Thyroid gland (tissue), 4 donors: ENCODE measurements around the gene OXNAD1.

Source experiments
- CTCF ChIP-seq, 6 experiments: fragments of 200-600 bp in 3 of 6; fragments of 450-650 bp in 3 of 6; sonication (generic) in 3 of 6; IDR thresholded peaks; one replicate each; pipeline ENCODE4 v1.5.1; 2016 to 2019; ENCODE audit warnings: antibody characterized with exemption in 6 of 6, mild to moderate bottlenecking in 2 of 6, inconsistent platforms in 1 of 6, moderate library complexity in 1 of 6
- POLR2A ChIP-seq, 2 donors: fragments of 450-650 bp; IDR thresholded peaks; one replicate each; pipeline ENCODE4 v1.6.1; 2017; ENCODE audit warnings: antibody characterized with exemption in 2 of 2, mild to moderate bottlenecking in 2 of 2, moderate library complexity in 1 of 2

DNA sequence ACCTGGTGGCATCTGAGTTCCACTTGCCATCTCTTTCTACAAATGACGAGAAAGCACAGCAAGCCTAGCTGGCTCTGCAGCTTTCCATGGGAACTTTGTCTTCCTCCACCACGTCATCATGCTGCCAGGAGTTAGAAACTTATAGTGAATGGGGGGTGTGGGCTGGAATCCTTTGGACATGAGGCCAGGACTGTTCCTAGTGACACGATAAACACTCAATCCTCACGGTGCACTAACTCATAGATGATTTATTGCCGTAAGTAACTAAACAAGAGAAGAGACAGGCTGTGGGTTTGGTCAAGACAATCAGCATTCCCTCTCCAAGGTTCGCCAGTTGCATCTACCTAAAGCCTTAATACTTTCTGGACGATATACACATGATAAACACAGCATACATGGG lies 50.6 kb downstream of the OXNAD1 start:
- no peak for TF ChIP-seq CTCF (IDR thresholded peaks at IDR 0.05)
- no peak for TF ChIP-seq POLR2A (IDR thresholded peaks at IDR 0.05)
